K562 (cell line): ENCODE data around the gene NT5C2. TPM values are rescaled to one million over a fixed set of nuclear protein-coding genes. Genes with fewer than 3 reads are reported as not detected.

Source experiments
- ATAC-seq: fragments of 200-7000 bp; cut with Tn5 transposase; 3 replicates; pipeline ENCODE4 v1.9.1; 2020; ENCODE audit warnings: moderate library complexity
- BruUV-seq: library from RNA; stranded (reverse); fragments of 400-500 nt; replicated peaks from 2 replicates; lab custom pipeline; 2021; lab: Mats Ljungman, UMichigan
- CTCF ChIA-PET: fragments of 300-600 bp; formaldehyde crosslinking; extraction: SDS; loops from one replicate; lab custom pipeline; 2021; ENCODE audit warnings: low intra/inter-chr PET ratio; lab: Yijun Ruan, JAX
- POLR2A ChIA-PET: fragments of 300-600, 350-650 bp; sonication (Branson Sonifier 250); formaldehyde crosslinking; extraction: SDS; loops from one replicate; lab custom pipeline; 2021; ENCODE audit warnings: antibody characterized with exemption, inconsistent platforms; lab: Yijun Ruan, JAX
- DNase-seq, 4 experiments: peaks; one replicate each; pipeline versions ENCODE4 v3.0.0 to v3.0.0-alpha.2; 2011 to 2018; ENCODE audit warnings: low spot score in 3 of 4, mixed read lengths in 3 of 4; ENCODE audit errors: extremely low read depth in 1 of 4
- FAIRE-seq: peaks from 2 replicates; lab custom pipeline; 2011; peaks lifted over from hg19 to GRCh38; lab: Jason Lieb, UNC
- H2AFZ ChIP-seq: 2 replicates; pipeline ENCODE4 v1.6.0; 2011; ENCODE audit warnings: low read depth, low read length, control low read depth, inconsistent platforms
- H3K27ac ChIP-seq: fragments of 200-600 bp; 3 replicates; pipeline ENCODE4 v1.8.0; 2011; ENCODE audit warnings: low read depth, mild to moderate bottlenecking, control low read depth, inconsistent platforms, low read length, moderate library complexity, mixed read lengths; ENCODE audit errors: extremely low read depth
- H3K27me3 ChIP-seq, 2 experiments: fragments of 300-600 bp in 1 of 2; 2 replicates in 1 of 2; 3 replicates in 1 of 2; pipeline versions ENCODE4 v1.6.0 to v1.8.0; 2011; ENCODE audit warnings: inconsistent platforms in 2 of 2, low read length in 2 of 2, mild to moderate bottlenecking in 1 of 2, mixed read lengths in 1 of 2, moderate library complexity in 1 of 2; ENCODE audit not compliant: control insufficient read depth in 2 of 2, insufficient read depth in 2 of 2
- H3K36me3 ChIP-seq: fragments of 300-600 bp; 3 replicates; pipeline ENCODE4 v1.8.0; 2011; ENCODE audit warnings: mild to moderate bottlenecking, low read length, inconsistent platforms; ENCODE audit not compliant: control insufficient read depth, insufficient read depth
- H3K4me1 ChIP-seq, 2 experiments: fragments of 200-600 bp in 1 of 2; replicated peaks in 1 of 2; 2 replicates in 1 of 2; 3 replicates in 1 of 2; pipeline versions ENCODE4 v1.5.1 to v1.8.0; 2011; ENCODE audit warnings: inconsistent platforms in 2 of 2, low read length in 2 of 2, mild to moderate bottlenecking in 1 of 2, mixed read lengths in 1 of 2, moderate library complexity in 1 of 2; ENCODE audit not compliant: control insufficient read depth in 2 of 2, insufficient read depth in 2 of 2
- H3K4me2 ChIP-seq: 2 replicates; pipeline ENCODE4 v1.6.1; 2011; ENCODE audit warnings: low read length, control low read depth, inconsistent platforms, mixed read lengths; ENCODE audit not compliant: insufficient read depth
- H3K4me3 ChIP-seq: fragments of 200-600 bp; sonication (generic), shearing (Covaris generic); 2 replicates; pipeline ENCODE4 v1.5.1; 2016; ENCODE audit warnings: control low read depth, inconsistent platforms
- H3K79me2 ChIP-seq: fragments of 200-600 bp; 3 replicates; pipeline ENCODE4 v1.8.0; 2011; ENCODE audit warnings: low read length, inconsistent platforms; ENCODE audit not compliant: control insufficient read depth, insufficient read depth
- H3K9ac ChIP-seq, 2 experiments: 2 replicates each; pipeline versions ENCODE4 v1.6.0 to v1.6.1; 2011; ENCODE audit warnings: low read depth in 2 of 2, low read length in 2 of 2, control low read depth in 1 of 2, inconsistent platforms in 1 of 2, mild to moderate bottlenecking in 1 of 2, mixed read lengths in 1 of 2; ENCODE audit not compliant: insufficient read depth in 1 of 2
- H3K9me1 ChIP-seq: one replicate; pipeline ENCODE4 v1.6.0; 2011; ENCODE audit warnings: inconsistent platforms, mild to moderate bottlenecking, low read length, moderate library complexity; ENCODE audit not compliant: control insufficient read depth, insufficient read depth
- H3K9me3 ChIP-seq: replicated peaks from 2 replicates; pipeline ENCODE4 v1.5.1; 2011; ENCODE audit warnings: low read depth, low read length, inconsistent platforms; ENCODE audit not compliant: control insufficient read depth, insufficient read depth
- H4K20me1 ChIP-seq: replicated peaks from 2 replicates; pipeline ENCODE4 v1.6.1; 2011; ENCODE audit warnings: low read length, inconsistent platforms, mixed read lengths; ENCODE audit not compliant: control insufficient read depth, insufficient read depth
- ESRRA ChIP-seq: fragments of 450-650 bp; IDR thresholded peaks from 2 replicates; pipeline ENCODE4 v1.6.1; 2014; ENCODE audit warnings: low read depth, mild to moderate bottlenecking, moderate library complexity, borderline replicate concordance
- PRDM10 ChIP-seq: fragments of 450-650 bp; IDR thresholded peaks from 2 replicates; pipeline ENCODE4 v1.6.1; 2018; ENCODE audit not compliant: partially characterized antibody
- TCF3 ChIP-seq: sonication (generic); formaldehyde crosslinking; IDR thresholded peaks from 2 replicates; pipeline ENCODE4 v1.4.0; 2020; ENCODE audit warnings: mild to moderate bottlenecking, missing genetic modification reagents
- ZNF511 ChIP-seq: sonication (generic); formaldehyde crosslinking; IDR thresholded peaks from 2 replicates; pipeline ENCODE4 v1.8.0; 2022; ENCODE audit warnings: mild to moderate bottlenecking, missing genetic modification reagents
- ZNF75A ChIP-seq: fragments of 450-650 bp; formaldehyde crosslinking; IDR thresholded peaks from 2 replicates; pipeline ENCODE4 v1.4.0; 2020; ENCODE audit warnings: mild to moderate bottlenecking
- WGBS: fragments of 100-300 bp; shearing (Covaris generic); methylation state at CpG from one replicate; pipeline ENCODE4 v1.1.6; 2016; ENCODE audit warnings: low coverage, mixed read lengths; ENCODE audit not compliant: insufficient coverage; ENCODE audit errors: missing lambda C conversion rate; 5-methylcytosine and 5-hydroxymethylcytosine counted together
- in situ Hi-C: fragments of 300-500 bp; cut with MboI; formaldehyde crosslinking; loops from 4 replicates; pipeline ENCODE4 v1.15.0; 2018; ENCODE audit warnings: inconsistent platforms, mixed read lengths
- intact Hi-C: fragments of 100-400 bp; cut with micrococcal nuclease; formaldehyde crosslinking; loops from 2 replicates; pipeline ENCODE4 v1.14.2; 2022
- polyA plus RNA-seq, 8 experiments: library from polyadenylated mRNA; depleted of rRNA in 4 of 8; stranded (reverse) in 5 of 8; unstranded in 3 of 8; fragments of >200 nt; fragmentation: Nextera tagmentation in 2 of 8; fragmentation: Illumina TruSeq in 1 of 8; extraction: Ambion mirVana in 2 of 8; extraction: Trizol in 1 of 8; gene quantifications; 2 replicates each; pipeline versions ENCODE4 v1.2.1 to v1.2.3, GENCODE V29; 2011 to 2014; ENCODE audit warnings: inconsistent platforms in 1 of 8, missing spikeins in 1 of 8
- total RNA-seq, 7 experiments: library from RNA; depleted of rRNA in 6 of 7; stranded (reverse); fragments of >200 nt in 6 of 7; fragmentation: Illumina TruSeq in 2 of 7; extraction: Trizol in 2 of 7; gene quantifications; 2 replicates each; pipeline versions ENCODE4 v1.2.1 to v1.2.3, GENCODE V29; 2011 to 2021; ENCODE audit warnings: low replicate concordance in 1 of 7
- TF ChIP-seq, protein P1 (sequence below): fragments of 250-450 bp; sonication (Bioruptor Pico); IDR thresholded peaks from 2 replicates; pipeline ENCODE4 v1.5.0; 2021

The NT5C2 gene
- total and polyA plus RNA-seq, 9 of the 15 experiments (the other 6 are each of a cell fraction or from before 2014, with no cell fraction given), result 11.3 to 45.2 (median 27.7) TPM

DNA sequence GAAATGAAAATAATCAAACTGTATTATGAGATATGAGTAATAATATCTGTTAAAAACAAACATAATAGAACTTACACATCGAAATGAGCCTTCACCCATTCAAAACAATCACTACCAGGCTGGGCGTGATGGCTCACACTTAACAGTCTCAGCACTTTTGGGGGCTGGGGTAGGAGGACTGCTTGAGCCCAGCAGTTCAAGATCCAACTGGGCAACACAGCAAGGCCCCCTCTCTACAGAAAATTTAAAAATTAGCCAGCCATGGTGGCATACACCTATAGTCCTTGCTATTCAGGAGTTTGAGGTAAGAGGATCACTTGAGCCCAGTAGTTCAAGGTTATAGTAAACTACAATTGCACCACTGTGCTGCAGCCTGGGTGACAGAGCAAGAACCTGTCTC lies 75.8 kb downstream of the NT5C2 start (continued):
- TF ChIP-seq PRDM10 (no peak), TCF3 (no peak)

DNA sequence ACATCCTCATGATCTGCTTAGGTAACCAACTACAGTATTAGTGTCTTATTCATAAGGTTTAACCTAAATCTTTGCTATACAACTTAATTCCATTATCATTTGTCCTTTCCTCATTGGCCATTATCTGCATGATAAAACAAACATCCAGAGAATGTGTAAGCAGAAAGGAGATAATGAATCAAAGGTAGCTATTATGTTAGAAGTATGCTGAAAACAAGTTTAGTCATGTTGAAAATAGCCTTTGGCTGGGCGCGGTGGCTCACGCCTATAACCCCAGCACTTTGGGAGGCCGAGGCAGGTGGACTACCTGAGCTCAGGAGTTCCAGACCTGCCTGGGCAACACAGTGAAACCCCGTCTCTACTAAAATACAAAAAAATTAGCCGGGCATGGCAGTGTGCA lies 78.2 kb downstream of the NT5C2 start:
- ATAC-seq, result no peak
- CTCF ChIA-PET, result no interaction called here
- H3K9me1 ChIP-seq, result no peaks in the 10 kb centered on the region
- TF ChIP-seq ZNF75A (CRISPR knock-in tag) (no peak), ESRRA (no peak), ZNF511 (no peak)
- TF ChIP-seq, protein P1, sequence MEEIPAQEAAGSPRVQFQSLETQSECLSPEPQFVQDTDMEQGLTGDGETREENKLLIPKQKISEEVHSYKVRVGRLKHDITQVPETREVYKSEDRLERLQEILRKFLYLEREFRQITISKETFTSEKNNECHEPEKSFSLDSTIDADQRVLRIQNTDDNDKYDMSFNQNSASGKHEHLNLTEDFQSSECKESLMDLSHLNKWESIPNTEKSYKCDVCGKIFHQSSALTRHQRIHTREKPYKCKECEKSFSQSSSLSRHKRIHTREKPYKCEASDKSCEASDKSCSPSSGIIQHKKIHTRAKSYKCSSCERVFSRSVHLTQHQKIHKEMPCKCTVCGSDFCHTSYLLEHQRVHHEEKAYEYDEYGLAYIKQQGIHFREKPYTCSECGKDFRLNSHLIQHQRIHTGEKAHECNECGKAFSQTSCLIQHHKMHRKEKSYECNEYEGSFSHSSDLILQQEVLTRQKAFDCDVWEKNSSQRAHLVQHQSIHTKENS (CRISPR knock-in tag), result no peak
- TF ChIP-seq, all 486 proteins: peak for 0
- H3K79me2 ChIP-seq, result no peaks in the 10 kb centered on the region
- H3K27me3 ChIP-seq, result no peaks in the 10 kb centered on the region
- H2AFZ ChIP-seq, result no peak overlapping the region
- in situ Hi-C loops, result no loop called here
- WGBS, result 91% methylated on average over 6 of the region's 6 CpGs
- BruUV-seq, result no TSS peak
- H3K36me3 ChIP-seq, result no peaks in the 10 kb centered on the region
- H3K4me2 ChIP-seq, result no peak overlapping the region
- no peak overlapping the region for H3K9ac ChIP-seq
- intact Hi-C loops, result no loop called here
- H3K4me1 ChIP-seq, result no peaks in the 10 kb centered on the region
- no peak for FAIRE-seq
- POLR2A ChIA-PET, result interaction anchor here (0.7 kb wide), 1 partner anchor 33 kb away, joined by 3 read pairs; no protein-coding TSS in a partner anchor
- H4K20me1 ChIP-seq, result no peaks in the 10 kb centered on the region
- H3K9me3 ChIP-seq, result no peaks in the 10 kb centered on the region
- H3K4me3 ChIP-seq, result no peak overlapping the region
- H3K27ac ChIP-seq, result no peak overlapping the region
- no peak for DNase-seq
